K562 (cell line): ENCODE measurements around the gene TRABD. TPM values are rescaled to one million over a fixed set of nuclear protein-coding genes. Genes with fewer than 3 reads are reported as not detected.

Source experiments
- BRF1 ChIP-seq: IDR thresholded peaks from 3 replicates; pipeline ENCODE4 v1.6.1; 2011; ENCODE audit warnings: borderline replicate concordance, mild to moderate bottlenecking; ENCODE audit not compliant: insufficient read length; ENCODE audit errors: extremely low read depth
- CBFA2T2 ChIP-seq: fragments of 450-650 bp; conservative IDR thresholded peaks from 2 replicates; pipeline ENCODE4 v1.6.1; 2017; ENCODE audit warnings: mild to moderate bottlenecking
- CBFA2T3 ChIP-seq: fragments of 450-650 bp; IDR thresholded peaks from 2 replicates; pipeline ENCODE4 v1.6.1; 2017
- CCAR2 ChIP-seq: fragments of 200-400 bp; formaldehyde crosslinking; IDR thresholded peaks from 2 replicates; pipeline ENCODE4 v1.6.1; 2017; ENCODE audit warnings: mild to moderate bottlenecking, low read depth, low read length
- CCNT2 ChIP-seq: IDR thresholded peaks from 2 replicates; pipeline ENCODE4 v1.6.1; 2011; ENCODE audit warnings: borderline replicate concordance, low read depth, mild to moderate bottlenecking, moderate library complexity, mixed read lengths, low read length; ENCODE audit not compliant: insufficient read length; ENCODE audit errors: extremely low read depth
- DACH1 ChIP-seq: fragments of 450-650 bp; IDR thresholded peaks from 2 replicates; pipeline ENCODE4 v1.6.1; 2018; ENCODE audit not compliant: partially characterized antibody
- FIP1L1 ChIP-seq: fragments of 200-400 bp; formaldehyde crosslinking; IDR thresholded peaks from 2 replicates; pipeline ENCODE4 v1.6.1; 2018; ENCODE audit warnings: mild to moderate bottlenecking, low read depth, low read length; ENCODE audit not compliant: poor library complexity, severe bottlenecking
- FOSL1 ChIP-seq: fragments of 200-800 bp; sonication (Bioruptor generic); conservative IDR thresholded peaks from 2 replicates; pipeline ENCODE4 v1.6.1; 2016; ENCODE audit warnings: missing genetic modification characterization, missing compliant biosample characterization
- MYNN ChIP-seq, 2 experiments: sonication (generic); formaldehyde crosslinking in 1 of 2; IDR thresholded peaks; 2 replicates each; pipeline versions ENCODE4 v1.5.0 to v1.6.1; 2016 to 2020; ENCODE audit warnings: antibody characterized with exemption in 1 of 2, missing genetic modification reagents in 1 of 2
- NEUROD1 ChIP-seq: fragments of 150-350 bp; IDR thresholded peaks from 2 replicates; pipeline ENCODE4 v1.6.1; 2014; ENCODE audit warnings: borderline replicate concordance, low read length, low read depth; ENCODE audit not compliant: partially characterized antibody
- TCF3 ChIP-seq: sonication (generic); formaldehyde crosslinking; IDR thresholded peaks from 2 replicates; pipeline ENCODE4 v1.4.0; 2020; ENCODE audit warnings: mild to moderate bottlenecking, missing genetic modification reagents
- TCF7L2 ChIP-seq: fragments of 150-350 bp; IDR thresholded peaks from 2 replicates; pipeline ENCODE4 v1.6.1; 2016; ENCODE audit warnings: low read depth, mild to moderate bottlenecking, low read length, moderate library complexity
- TFAM ChIP-seq: fragments of 250-450 bp; sonication (Bioruptor Pico); conservative IDR thresholded peaks from 2 replicates; pipeline ENCODE4 v1.5.0; 2021; ENCODE audit warnings: mild to moderate bottlenecking, moderate library complexity
- ZBTB1 ChIP-seq: sonication (generic); formaldehyde crosslinking; IDR thresholded peaks from 2 replicates; pipeline ENCODE4 v1.8.1; 2023; ENCODE audit warnings: missing genetic modification reagents, low read depth, mild to moderate bottlenecking, borderline replicate concordance
- ZNF3 ChIP-seq: fragments of 250-450 bp; sonication (Bioruptor Pico); IDR thresholded peaks from 2 replicates; pipeline ENCODE4 v1.5.0; 2021; ENCODE audit warnings: mild to moderate bottlenecking, moderate library complexity
- ZNF507 ChIP-seq: conservative IDR thresholded peaks from 2 replicates; pipeline ENCODE4 v1.6.1; 2017; ENCODE audit warnings: missing genetic modification characterization, missing compliant biosample characterization
- polyA plus RNA-seq, 8 experiments: library from polyadenylated mRNA; depleted of rRNA in 4 of 8; stranded (reverse) in 5 of 8; unstranded in 3 of 8; fragments of >200 nt; fragmentation: Nextera tagmentation in 2 of 8; fragmentation: Illumina TruSeq in 1 of 8; extraction: Ambion mirVana in 2 of 8; extraction: Trizol in 1 of 8; gene quantifications; 2 replicates each; pipeline versions ENCODE4 v1.2.1 to v1.2.3, GENCODE V29; 2011 to 2014; ENCODE audit warnings: inconsistent platforms in 1 of 8, missing spikeins in 1 of 8
- total RNA-seq, 7 experiments: library from RNA; depleted of rRNA in 6 of 7; stranded (reverse); fragments of >200 nt in 6 of 7; fragmentation: Illumina TruSeq in 2 of 7; extraction: Trizol in 2 of 7; gene quantifications; 2 replicates each; pipeline versions ENCODE4 v1.2.1 to v1.2.3, GENCODE V29; 2011 to 2021; ENCODE audit warnings: low replicate concordance in 1 of 7
- TF ChIP-seq, protein P1 (sequence below): sonication (generic); formaldehyde crosslinking; IDR thresholded peaks from 2 replicates; pipeline ENCODE4 v1.9.0; 2022; ENCODE audit warnings: mild to moderate bottlenecking, missing genetic modification reagents
- TF ChIP-seq, protein P2 (sequence below): IDR thresholded peaks from 2 replicates; pipeline ENCODE4 v1.6.1; 2011; ENCODE audit not compliant: insufficient read length; ENCODE audit errors: extremely low read depth
- TF ChIP-seq, protein P3 (sequence below): fragments of 450-650 bp; IDR thresholded peaks from 2 replicates; pipeline ENCODE4 v1.7.1; 2018; ENCODE audit warnings: mild to moderate bottlenecking, low read depth; ENCODE audit not compliant: partially characterized antibody
- TF ChIP-seq, protein P4 (sequence below): fragments of 200-400 bp; formaldehyde crosslinking; IDR thresholded peaks from 2 replicates; pipeline ENCODE4 v1.6.1; 2017; ENCODE audit warnings: mild to moderate bottlenecking, low read depth, low read length, moderate library complexity
- TF ChIP-seq, protein P5 (sequence below): fragments of 250-450 bp; sonication (Bioruptor Pico); IDR thresholded peaks from 2 replicates; pipeline ENCODE4 v1.8.0; 2021; ENCODE audit warnings: moderate library complexity, mild to moderate bottlenecking, inconsistent platforms

TRABD gene
- total and polyA plus RNA-seq, 9 of the 15 experiments (the other 6 are each of a cell fraction or from before 2014, with no cell fraction given) = 0.08 to 62.9 (median 14.0) TPM

DNA sequence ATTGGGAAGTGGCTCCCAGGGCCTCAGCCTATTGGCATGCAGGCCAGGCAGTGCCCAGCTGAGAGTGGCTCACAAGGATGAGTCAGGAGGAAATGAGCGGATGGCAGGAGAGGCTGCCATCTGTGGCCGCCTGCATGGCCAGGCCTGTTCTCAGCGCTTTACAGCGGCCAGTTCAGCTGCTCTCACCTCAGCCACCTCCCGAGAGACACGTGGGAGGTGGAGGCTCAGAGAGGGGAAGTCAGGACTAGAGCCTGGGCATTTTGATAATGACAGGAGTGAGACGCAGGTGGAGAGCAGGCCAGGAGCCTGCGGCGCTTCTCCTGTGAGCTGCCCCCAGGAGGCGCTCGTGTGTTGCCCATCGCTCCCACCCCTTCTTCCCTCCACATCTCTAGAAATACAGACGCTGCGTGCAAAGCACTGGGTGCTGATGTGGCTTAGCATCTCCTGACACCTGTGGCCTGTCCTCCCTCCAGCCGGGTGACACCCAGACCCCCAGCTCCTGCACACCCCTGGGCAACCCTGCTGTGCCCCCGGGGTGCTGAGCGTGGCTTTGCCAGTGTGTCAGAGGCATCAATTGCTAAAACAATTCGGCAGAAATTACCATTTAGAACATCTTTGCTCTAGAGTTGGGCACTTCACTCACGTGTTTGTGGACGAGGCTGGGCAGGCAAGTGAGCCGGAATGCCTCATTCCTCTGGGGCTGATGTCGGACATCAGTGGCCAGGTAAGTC is 36.6 kb upstream of the TRABD start (continued):
- TF ChIP-seq, protein P1, sequence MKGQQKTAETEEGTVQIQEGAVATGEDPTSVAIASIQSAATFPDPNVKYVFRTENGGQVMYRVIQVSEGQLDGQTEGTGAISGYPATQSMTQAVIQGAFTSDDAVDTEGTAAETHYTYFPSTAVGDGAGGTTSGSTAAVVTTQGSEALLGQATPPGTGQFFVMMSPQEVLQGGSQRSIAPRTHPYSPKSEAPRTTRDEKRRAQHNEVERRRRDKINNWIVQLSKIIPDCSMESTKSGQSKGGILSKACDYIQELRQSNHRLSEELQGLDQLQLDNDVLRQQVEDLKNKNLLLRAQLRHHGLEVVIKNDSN (CRISPR knock-in tag) = peak; percentile 33; the same call in 1 of the 2 replicates
- TF ChIP-seq CCAR2 = no peak
- TF ChIP-seq, protein P2, sequence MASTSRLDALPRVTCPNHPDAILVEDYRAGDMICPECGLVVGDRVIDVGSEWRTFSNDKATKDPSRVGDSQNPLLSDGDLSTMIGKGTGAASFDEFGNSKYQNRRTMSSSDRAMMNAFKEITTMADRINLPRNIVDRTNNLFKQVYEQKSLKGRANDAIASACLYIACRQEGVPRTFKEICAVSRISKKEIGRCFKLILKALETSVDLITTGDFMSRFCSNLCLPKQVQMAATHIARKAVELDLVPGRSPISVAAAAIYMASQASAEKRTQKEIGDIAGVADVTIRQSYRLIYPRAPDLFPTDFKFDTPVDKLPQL = no peak
- no peak for TF ChIP-seq NEUROD1
- no peak for TF ChIP-seq FOSL1 (tag)
- TF ChIP-seq TCF7L2 = no peak
- 0 out of 2 replicates have a peak, but pooled peaks have one; percentile 32 for TF ChIP-seq CBFA2T2
- no peak for TF ChIP-seq ZBTB1
- TF ChIP-seq BRF1 = no peak
- TF ChIP-seq TFAM (CRISPR knock-in tag) = no peak
- TF ChIP-seq FIP1L1 = no peak
- TF ChIP-seq DACH1 = no peak
- TF ChIP-seq ZNF507 (tag) = no peak
- TF ChIP-seq, protein P3, sequence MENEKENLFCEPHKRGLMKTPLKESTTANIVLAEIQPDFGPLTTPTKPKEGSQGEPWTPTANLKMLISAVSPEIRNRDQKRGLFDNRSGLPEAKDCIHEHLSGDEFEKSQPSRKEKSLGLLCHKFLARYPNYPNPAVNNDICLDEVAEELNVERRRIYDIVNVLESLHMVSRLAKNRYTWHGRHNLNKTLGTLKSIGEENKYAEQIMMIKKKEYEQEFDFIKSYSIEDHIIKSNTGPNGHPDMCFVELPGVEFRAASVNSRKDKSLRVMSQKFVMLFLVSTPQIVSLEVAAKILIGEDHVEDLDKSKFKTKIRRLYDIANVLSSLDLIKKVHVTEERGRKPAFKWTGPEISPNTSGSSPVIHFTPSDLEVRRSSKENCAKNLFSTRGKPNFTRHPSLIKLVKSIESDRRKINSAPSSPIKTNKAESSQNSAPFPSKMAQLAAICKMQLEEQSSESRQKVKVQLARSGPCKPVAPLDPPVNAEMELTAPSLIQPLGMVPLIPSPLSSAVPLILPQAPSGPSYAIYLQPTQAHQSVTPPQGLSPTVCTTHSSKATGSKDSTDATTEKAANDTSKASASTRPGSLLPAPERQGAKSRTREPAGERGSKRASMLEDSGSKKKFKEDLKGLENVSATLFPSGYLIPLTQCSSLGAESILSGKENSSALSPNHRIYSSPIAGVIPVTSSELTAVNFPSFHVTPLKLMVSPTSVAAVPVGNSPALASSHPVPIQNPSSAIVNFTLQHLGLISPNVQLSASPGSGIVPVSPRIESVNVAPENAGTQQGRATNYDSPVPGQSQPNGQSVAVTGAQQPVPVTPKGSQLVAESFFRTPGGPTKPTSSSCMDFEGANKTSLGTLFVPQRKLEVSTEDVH = no peak
- TF ChIP-seq, protein P4, sequence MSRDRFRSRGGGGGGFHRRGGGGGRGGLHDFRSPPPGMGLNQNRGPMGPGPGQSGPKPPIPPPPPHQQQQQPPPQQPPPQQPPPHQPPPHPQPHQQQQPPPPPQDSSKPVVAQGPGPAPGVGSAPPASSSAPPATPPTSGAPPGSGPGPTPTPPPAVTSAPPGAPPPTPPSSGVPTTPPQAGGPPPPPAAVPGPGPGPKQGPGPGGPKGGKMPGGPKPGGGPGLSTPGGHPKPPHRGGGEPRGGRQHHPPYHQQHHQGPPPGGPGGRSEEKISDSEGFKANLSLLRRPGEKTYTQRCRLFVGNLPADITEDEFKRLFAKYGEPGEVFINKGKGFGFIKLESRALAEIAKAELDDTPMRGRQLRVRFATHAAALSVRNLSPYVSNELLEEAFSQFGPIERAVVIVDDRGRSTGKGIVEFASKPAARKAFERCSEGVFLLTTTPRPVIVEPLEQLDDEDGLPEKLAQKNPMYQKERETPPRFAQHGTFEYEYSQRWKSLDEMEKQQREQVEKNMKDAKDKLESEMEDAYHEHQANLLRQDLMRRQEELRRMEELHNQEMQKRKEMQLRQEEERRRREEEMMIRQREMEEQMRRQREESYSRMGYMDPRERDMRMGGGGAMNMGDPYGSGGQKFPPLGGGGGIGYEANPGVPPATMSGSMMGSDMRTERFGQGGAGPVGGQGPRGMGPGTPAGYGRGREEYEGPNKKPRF = no peak
- TF ChIP-seq CBFA2T3 = peak; percentile 53
- TF ChIP-seq TCF3 (CRISPR knock-in tag) = peak; percentile 49; the same call in 1 of the 2 replicates
- TF ChIP-seq, protein P5, sequence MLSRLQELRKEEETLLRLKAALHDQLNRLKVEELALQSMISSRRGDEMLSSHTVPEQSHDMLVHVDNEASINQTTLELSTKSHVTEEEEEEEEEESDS (CRISPR knock-in tag) = no peak
- TF ChIP-seq CCNT2 = no peak
- no peak for TF ChIP-seq ZNF3 (CRISPR knock-in tag)
- TF ChIP-seq MYNN (IDR thresholded peaks at IDR 0.05) = no peak
- TF ChIP-seq MYNN (CRISPR knock-in tag; IDR thresholded peaks at IDR 0.05) = no peak
